Stimulated activated CD8-positive, alpha-beta memory T cell treated with anti-CD3 and anti-CD28 coated beads, Interleukin-4, amount 100 ng/mL, for 48 hours (primary cell): ENCODE data around the gene GALNT3.

Source experiments
- DNase-seq: peaks from one replicate; pipeline ENCODE4 v3.0.0-alpha.2; 2020

The GALNT3 gene

DNA sequence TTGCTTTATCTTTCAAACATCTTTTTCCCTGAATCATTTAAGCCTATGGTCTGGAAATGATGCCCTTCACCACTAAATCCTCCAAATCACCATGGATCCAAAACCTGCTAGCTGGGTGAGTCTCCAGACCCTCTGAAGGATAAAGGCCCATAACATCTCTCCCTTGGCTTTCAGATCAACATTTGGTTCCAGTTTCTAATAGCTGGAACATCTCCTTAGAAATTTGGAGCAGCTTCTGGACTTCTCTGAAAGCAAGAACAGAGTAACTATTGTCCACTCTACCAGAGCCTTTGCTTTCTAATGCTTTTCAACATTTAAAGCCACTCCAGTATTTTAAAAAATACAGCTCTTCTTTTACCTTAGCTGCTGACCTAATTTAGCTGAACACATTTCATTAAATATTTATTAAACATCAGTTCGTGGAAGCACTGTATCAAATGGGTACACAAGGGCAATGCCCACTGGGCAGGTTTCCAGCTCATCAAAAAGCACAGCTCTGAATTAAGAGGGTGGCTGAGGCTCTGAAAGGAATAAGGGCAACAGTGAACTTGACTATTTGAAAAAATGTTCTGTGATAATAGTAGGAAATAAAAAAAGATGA lies 75.3 kb downstream of the GALNT3 start:
- DNase-seq = no peak

DNA sequence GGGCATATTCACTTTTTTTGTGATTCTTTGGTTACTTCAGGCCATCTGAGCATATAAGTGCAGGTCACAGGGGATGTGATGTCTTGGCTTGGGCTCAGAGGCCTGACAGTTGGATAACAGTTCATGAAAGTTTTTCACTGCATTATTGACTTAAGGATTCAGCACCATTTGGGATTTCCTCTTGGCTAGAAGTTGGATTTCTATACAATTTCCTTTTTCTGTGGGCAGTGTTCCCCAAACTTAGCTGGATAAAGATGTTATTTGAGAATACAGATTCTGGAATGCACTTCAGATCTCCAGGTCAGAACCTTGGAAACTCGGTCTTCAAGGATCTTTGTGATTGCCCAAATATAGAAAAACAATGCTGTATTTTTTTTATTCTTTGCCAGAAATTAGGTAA lies 78.0 kb downstream of the GALNT3 start:
- DNase-seq = no peak

DNA sequence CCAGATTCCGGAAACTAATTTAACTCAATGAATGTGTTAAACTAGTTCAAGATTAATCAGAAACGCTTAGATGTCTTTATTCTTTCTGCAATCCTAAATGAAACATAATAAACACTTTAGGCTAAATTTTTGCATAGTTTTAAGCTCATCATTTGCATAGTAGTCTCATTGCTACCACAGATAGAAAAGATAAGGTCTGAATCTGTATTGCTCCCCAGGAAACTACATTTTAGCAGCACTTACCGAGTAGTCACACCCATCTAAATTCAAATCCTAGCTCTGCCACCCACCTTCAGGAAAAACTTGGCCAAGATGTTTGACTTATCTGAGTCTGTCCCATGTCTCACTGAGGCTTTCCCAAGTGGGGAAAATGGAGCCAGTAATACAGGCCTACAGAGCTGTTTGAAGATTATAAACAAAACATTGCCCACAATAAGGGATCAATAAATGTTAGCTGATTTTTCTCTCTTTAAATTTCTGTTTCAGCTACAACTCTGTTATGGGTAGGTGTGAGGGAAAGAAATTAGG lies 87.0 kb downstream of the GALNT3 start:
- DNase-seq = no peak

DNA sequence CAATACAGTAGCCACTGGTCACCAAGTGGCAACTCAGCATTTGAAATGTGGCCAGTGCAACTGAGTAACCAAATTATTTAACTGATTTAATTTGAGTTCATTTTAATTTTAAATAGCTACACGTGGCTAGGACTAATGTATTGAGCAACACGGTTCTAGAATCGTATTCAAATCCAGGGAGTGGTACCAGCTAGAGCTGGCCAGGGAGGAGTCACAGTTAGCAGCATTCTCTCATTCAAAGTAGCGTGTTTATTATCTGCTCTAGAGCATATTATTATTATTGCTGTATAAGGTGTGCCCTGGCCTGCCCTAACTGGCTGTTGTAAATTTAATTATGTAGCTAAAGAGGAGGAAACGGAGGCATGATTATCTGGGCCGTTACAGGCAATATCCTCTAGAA lies 92.9 kb downstream of the GALNT3 start:
- DNase-seq = no peak

DNA sequence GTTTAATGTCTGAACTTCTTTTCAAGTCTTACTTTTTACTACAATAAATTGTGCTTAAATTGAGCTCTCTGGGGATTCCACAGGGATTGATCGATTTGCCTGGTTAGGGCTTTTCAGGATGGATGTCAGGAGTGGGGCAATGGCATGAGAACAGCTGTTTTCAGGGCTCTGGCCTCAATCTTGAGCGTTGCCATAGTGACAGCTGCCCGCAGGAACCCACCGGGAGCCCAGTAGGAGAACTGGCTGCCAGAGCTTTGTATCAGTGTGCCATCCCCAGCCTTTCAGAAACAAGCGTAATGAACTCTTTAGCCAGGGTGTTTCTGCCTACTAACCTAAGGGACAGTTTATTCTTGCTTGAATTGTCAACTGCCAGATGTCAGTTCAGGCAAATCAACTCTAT lies 93.5 kb downstream of the GALNT3 start:
- no peak for DNase-seq

DNA sequence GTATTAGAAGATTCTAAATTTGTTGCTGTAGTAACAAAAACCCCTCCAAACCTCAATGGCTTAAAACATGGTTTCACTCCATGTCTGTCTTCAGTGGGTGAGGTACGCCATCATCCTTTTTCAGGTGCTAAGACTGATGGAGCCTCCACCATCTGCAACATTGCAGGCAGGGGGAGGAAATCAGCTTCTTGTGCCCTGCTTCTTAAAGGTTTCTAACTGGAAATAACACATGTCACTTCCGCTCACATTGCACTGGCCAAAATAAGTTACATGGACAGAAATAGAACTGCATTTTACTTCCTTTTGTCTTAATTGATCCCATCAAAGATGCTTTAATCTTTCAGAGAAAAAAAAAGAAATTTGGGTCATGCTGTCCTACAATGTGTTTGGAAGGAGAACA lies 94.1 kb downstream of the GALNT3 start:
- DNase-seq = no peak

DNA sequence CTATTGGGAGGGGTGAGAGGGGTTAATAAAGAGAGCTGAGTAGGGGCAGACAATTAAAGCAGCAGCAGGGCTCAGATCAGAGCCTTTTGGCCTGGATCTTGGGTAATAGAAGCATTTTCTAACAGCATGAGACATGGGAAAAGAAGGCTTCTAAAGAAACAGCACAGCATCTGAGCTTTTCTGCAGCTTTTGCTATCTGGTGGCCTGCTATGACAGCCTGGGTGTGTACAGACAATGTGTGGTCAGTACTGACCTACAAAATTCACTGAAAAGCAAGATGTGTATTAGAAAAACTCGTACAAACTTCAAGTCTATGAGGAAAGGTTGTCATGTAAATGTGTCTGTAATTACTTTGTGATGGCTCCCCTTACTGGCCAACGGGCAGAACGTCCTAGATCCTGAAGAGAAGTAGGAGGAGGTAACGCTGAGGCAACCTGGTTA lies 95.6 kb downstream of the GALNT3 start:
- DNase-seq = no peak

DNA sequence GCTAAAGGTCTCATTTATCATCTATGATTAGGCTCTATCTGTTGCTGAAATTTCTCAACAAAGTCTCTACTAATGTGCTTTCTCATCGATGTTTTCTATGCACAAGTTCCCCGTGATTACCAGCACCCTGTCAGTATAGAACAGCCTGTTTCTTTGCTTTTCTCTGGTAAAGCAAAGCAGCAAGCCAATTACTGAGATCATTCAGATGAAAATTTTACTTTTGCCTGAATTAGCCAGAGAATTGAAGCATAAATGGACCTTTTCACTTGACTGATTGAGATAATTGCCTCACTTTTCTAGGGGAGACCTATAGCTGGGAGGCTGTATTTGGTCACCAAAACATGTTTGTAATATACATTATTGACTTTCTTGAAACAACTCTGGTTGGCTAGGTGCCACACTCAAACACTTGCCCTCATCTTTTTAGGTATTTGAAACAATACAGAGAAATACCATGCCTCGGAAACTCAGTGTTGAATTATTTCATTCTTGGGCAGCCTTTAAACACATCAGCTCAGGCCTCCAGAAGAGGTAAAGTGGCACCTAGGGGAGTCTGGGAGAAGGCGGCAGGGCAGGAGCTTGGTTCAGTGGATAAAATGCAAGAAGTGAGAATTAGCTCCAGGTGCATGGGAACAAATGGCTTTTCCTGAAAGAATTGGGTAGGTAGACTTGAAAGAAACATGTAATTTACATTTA lies 96.2 kb downstream of the GALNT3 start:
- no peak for DNase-seq
